ENCODE data around the gene PRKG1. TPM values are rescaled to one million over a fixed set of nuclear protein-coding genes. Genes with fewer than 3 reads are reported as not detected.

PRKG1 gene
- total and polyA plus RNA-seq, 2 of the 8 experiments (the other 6 are each of a cell fraction or from before 2014, with no cell fraction given) = 4.2 to 15.2 TPM

DNA sequence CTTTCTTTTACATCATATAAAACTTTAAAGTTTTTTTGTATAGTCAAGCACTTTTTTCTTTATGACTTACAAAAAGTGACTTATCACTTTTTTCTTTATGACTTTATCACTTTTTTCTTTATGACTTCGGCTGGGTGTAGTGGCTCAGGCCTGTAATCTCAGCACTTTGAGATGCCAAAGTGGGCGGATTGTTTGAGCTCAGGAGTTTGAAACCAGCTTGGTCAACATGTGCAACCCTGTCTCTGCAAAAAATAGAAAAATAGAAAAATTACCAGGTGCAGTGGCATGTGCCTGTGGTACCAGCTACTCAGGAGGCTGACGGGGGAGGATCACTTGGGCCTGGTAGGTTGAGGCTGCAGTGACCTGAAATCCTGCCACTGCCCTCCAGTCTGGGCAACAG lies 733.9 kb downstream of the PRKG1 start:
- WGBS, 2 experiments (ENCODE audit: extremely low coverage in 1 of 2, insufficient coverage in 1 of 2, insufficient read length in 1 of 2, insufficient replicate concordance in 2 of 2, low coverage in 1 of 2, low lambda C conversion rate in 2 of 2, missing lambda C conversion rate in 1 of 2) = 90% methylated on average over 3 of the region's 3 CpGs; no CpG with 5 or more reads in 1 of the 2 experiments
- H3K27ac ChIP-seq (ENCODE audit: low read depth, low read length) = no peak overlapping the region
- no peak for TF ChIP-seq HDAC2 (IDR thresholded peaks at IDR 0.05; ENCODE audit: borderline replicate concordance in 1 of 2, low read depth in 2 of 2, low read length in 2 of 2)
- no peak for TF ChIP-seq JUN (IDR thresholded peaks at IDR 0.05; ENCODE audit: low read depth, low read length)
- no peak for TF ChIP-seq CREB1 (IDR thresholded peaks at IDR 0.05)
- TF ChIP-seq EZH2 (IDR thresholded peaks at IDR 0.05; ENCODE audit: low read depth, low read length, severe bottlenecking) = no peak
- TF ChIP-seq RAD21 (IDR thresholded peaks at IDR 0.05 in 1 of 2, conservative IDR thresholded peaks at IDR 0.05 in 1 of 2; ENCODE audit: low read depth in 2 of 2, low read length in 2 of 2) = no peak
- TF ChIP-seq POU5F1 (IDR thresholded peaks at IDR 0.05; ENCODE audit: low read depth, low read length) = no peak
- TF ChIP-seq SP1 (IDR thresholded peaks at IDR 0.05; ENCODE audit: low read depth, low read length) = no peak
- no peak for TF ChIP-seq ASH2L (IDR thresholded peaks at IDR 0.05; ENCODE audit: low read length)
- TF ChIP-seq KDM5A (IDR thresholded peaks at IDR 0.05; ENCODE audit: low read length) = no peak
- no peak for TF ChIP-seq TBP (IDR thresholded peaks at IDR 0.05; ENCODE audit: low read depth, low read length)
- TF ChIP-seq GTF2F1 (IDR thresholded peaks at IDR 0.05; ENCODE audit: borderline replicate concordance, low read depth, low read length) = no peak
- TF ChIP-seq BCL11A (IDR thresholded peaks at IDR 0.05; ENCODE audit: low read depth in 2 of 2, low read length in 2 of 2) = no peak
- no peak for TF ChIP-seq CEBPB (IDR thresholded peaks at IDR 0.05; ENCODE audit: low read depth, low read length)
- no peak for TF ChIP-seq YY1 (IDR thresholded peaks at IDR 0.05; ENCODE audit: low read depth, low read length)
- TF ChIP-seq SIRT6 (IDR thresholded peaks at IDR 0.05; ENCODE audit: low read length) = no peak
- no peak for TF ChIP-seq BACH1 (IDR thresholded peaks at IDR 0.05; ENCODE audit: low read length)

More for the DNA sequence above, 733.9 kb downstream of the PRKG1 start:
- H2BK20ac ChIP-seq (ENCODE audit: low read length) = no peak overlapping the region
- H2BK12ac ChIP-seq (ENCODE audit: low read depth, low read length) = no peak overlapping the region
- no peaks in the 10 kb centered on the region for H4K20me1 ChIP-seq (replicated peaks in 1 of 2; ENCODE audit: control insufficient read depth in 1 of 2, insufficient read depth in 2 of 2, low read length in 2 of 2)
- no peak overlapping the region for H3K14ac ChIP-seq (ENCODE audit: insufficient read length)
- H3K56ac ChIP-seq (replicated peaks; ENCODE audit: insufficient read length, low read depth, low read length) = no peak overlapping the region
- H3K4ac ChIP-seq (replicated peaks; ENCODE audit: insufficient read length, low read depth, low read length) = no peak overlapping the region
- no peaks in the 10 kb centered on the region for H3K36me3 ChIP-seq (ENCODE audit: control insufficient read depth in 2 of 4, insufficient read depth in 4 of 4, low read length in 3 of 4)
- ChIA-PET POLR2A (ENCODE audit: partially characterized antibody) (no interaction called here), CTCF (ENCODE audit: partially characterized antibody) (interaction anchor here (0.9 kb wide), 1 partner anchor 22 kb away, joined by 3 read pairs; no protein-coding TSS in a partner anchor)
- no peak overlapping the region for H2AFZ ChIP-seq (ENCODE audit: low read length)
- H3K27me3 ChIP-seq (replicated peaks in 1 of 4; ENCODE audit: control insufficient read depth in 3 of 4, extremely low read depth in 1 of 4, insufficient read depth in 3 of 4, low read length in 3 of 4) = no peaks in the 10 kb centered on the region
- H4K5ac ChIP-seq (ENCODE audit: insufficient read length, low read depth, low read length) = no peak overlapping the region
- H2BK15ac ChIP-seq (ENCODE audit: low read length) = no peak overlapping the region
- H2AK5ac ChIP-seq (ENCODE audit: low read depth, low read length) = no peak overlapping the region
- H3K9ac ChIP-seq (replicated peaks in 1 of 4; ENCODE audit: extremely low read depth in 1 of 4, low read depth in 3 of 4, low read length in 3 of 4) = no peak overlapping the region
- no peak overlapping the region for H2BK5ac ChIP-seq (ENCODE audit: low read depth, low read length)
- H3K9me3 ChIP-seq (ENCODE audit: insufficient read depth in 2 of 2, low read depth in 1 of 2, low read length in 1 of 2) = no peaks in the 10 kb centered on the region
- no peak for FAIRE-seq
- H3K4me1 ChIP-seq (replicated peaks in 1 of 4; ENCODE audit: control insufficient read depth in 3 of 4, insufficient read depth in 4 of 4, low read length in 3 of 4) = no peaks in the 10 kb centered on the region
- no peak for DNase-seq (ENCODE audit: low read depth in 1 of 2, low spot score in 2 of 2)
- H3K79me1 ChIP-seq (ENCODE audit: low read depth, low read length) = no peaks in the 10 kb centered on the region
- H4K91ac ChIP-seq (replicated peaks; ENCODE audit: insufficient read length, low read length) = no peak overlapping the region
- no peaks in the 10 kb centered on the region for H3K79me2 ChIP-seq (ENCODE audit: control insufficient read depth in 1 of 2, insufficient read depth in 2 of 2, low read length in 2 of 2)
- H4K8ac ChIP-seq (ENCODE audit: extremely low read depth, insufficient read depth, low read length) = no peak overlapping the region
- no peak overlapping the region for H3K23ac ChIP-seq (ENCODE audit: insufficient read length)
- no peak overlapping the region for H2BK120ac ChIP-seq (replicated peaks; ENCODE audit: low read depth, low read length)
- no peak overlapping the region for H3K18ac ChIP-seq (ENCODE audit: extremely low read depth, low read length)
- no peak overlapping the region for H3K4me3 ChIP-seq (ENCODE audit: extremely low read depth in 1 of 4, insufficient read depth in 2 of 4, low read depth in 3 of 4, low read length in 4 of 4)
- H3K23me2 ChIP-seq (ENCODE audit: low read depth, low read length) = no peaks in the 10 kb centered on the region; the same call in 1 of the 2 replicates
- H3K4me2 ChIP-seq (ENCODE audit: insufficient read depth in 1 of 2, low read depth in 2 of 2, low read length in 2 of 2) = no peak overlapping the region

Measured in H1 (cell line).